ENCODE measurements around the gene FAM50A. TPM values are rescaled to one million over a fixed set of nuclear protein-coding genes. Genes with fewer than 3 reads are reported as not detected.

Gene FAM50A
- total and polyA plus RNA-seq, 3 donors from 2014 or later: 29.6 to 38.5 (median 38.4) TPM

- no peaks in the 10 kb centered on the region for H3K4me1 ChIP-seq
- H3K4me3 ChIP-seq: no peak overlapping the region
- H3K9me3 ChIP-seq: no peaks in the 10 kb centered on the region
- H3K27ac ChIP-seq: no peak overlapping the region
- H3K27me3 ChIP-seq: no peaks in the 10 kb centered on the region
- no peaks in the 10 kb centered on the region for H3K36me3 ChIP-seq (ENCODE audit: low read depth, missing control alignments)
- DNase-seq: no peak
- TF ChIP-seq CTCF (IDR thresholded peaks at IDR 0.05) (no peak), POLR2A (IDR thresholded peaks at IDR 0.05) (no peak)
- 42 to 62% methylated on average over 2 to 6 of the region's 6 CpGs for WGBS, 2 donors
- intact Hi-C loops (cut with DNase I; ENCODE audit: low total_unique reads): no loop called here
Observed at GRCh38 chrX:154401918-154402621, 41.9 kb upstream of the FAM50A start.

- no peak for DNase-seq
- no peaks in the 10 kb centered on the region for H3K27me3 ChIP-seq
- WGBS, 2 donors: 82 to 88% methylated on average over 3 to 19 of the region's 19 CpGs
Observed at GRCh38 chrX:154402622-154403127, 41.3 kb upstream of the FAM50A start.

GRCh38 chrX:154403192-154403591, 40.7 kb upstream of the FAM50A start:
- DNase-seq: no peak
- H3K27me3 ChIP-seq: no peaks in the 10 kb centered on the region
- no peak overlapping the region for H3K4me3 ChIP-seq
- H3K27ac ChIP-seq: no peak overlapping the region
- TF ChIP-seq CTCF (IDR thresholded peaks at IDR 0.05): no peak
- intact Hi-C loops (cut with DNase I; ENCODE audit: low total_unique reads): no loop called here
- no peaks in the 10 kb centered on the region for H3K4me1 ChIP-seq
- no peaks in the 10 kb centered on the region for H3K9me3 ChIP-seq
- no peaks in the 10 kb centered on the region for H3K36me3 ChIP-seq (ENCODE audit: low read depth, missing control alignments)
- 86% methylated on average over 7 of the region's 10 CpGs; no CpG with 5 or more reads in 1 of the 2 donors for WGBS, 2 donors

More at GRCh38 chrX:154402622-154403127, 41.3 kb upstream of the FAM50A start:
- TF ChIP-seq POLR2A (IDR thresholded peaks at IDR 0.05) (no peak), CTCF (IDR thresholded peaks at IDR 0.05) (no peak)
- Histone ChIP-seq H3K9me3 (no peaks in the 10 kb centered on the region), H3K27ac (no peak overlapping the region), H3K4me1 (no peaks in the 10 kb centered on the region), H3K36me3 (ENCODE audit: low read depth, missing control alignments) (no peaks in the 10 kb centered on the region), H3K4me3 (no peak overlapping the region)
- intact Hi-C loops (cut with DNase I; ENCODE audit: low total_unique reads): no loop called here

- Histone ChIP-seq H3K36me3 (ENCODE audit: low read depth, missing control alignments) (no peaks in the 10 kb centered on the region), H3K27ac (no peak overlapping the region), H3K27me3 (no peaks in the 10 kb centered on the region), H3K4me3 (no peak overlapping the region), H3K9me3 (no peaks in the 10 kb centered on the region), H3K4me1 (no peaks in the 10 kb centered on the region)
- no peak for TF ChIP-seq POLR2A (IDR thresholded peaks at IDR 0.05)
- no peak for TF ChIP-seq CTCF (IDR thresholded peaks at IDR 0.05)
- 90 to 92% methylated on average over 4 of the region's 4 CpGs for WGBS, 2 donors
- DNase-seq: no peak
- intact Hi-C loops (cut with DNase I; ENCODE audit: low total_unique reads): no loop called here
Observed at GRCh38 chrX:154403858-154404257, 40.1 kb upstream of the FAM50A start.
